Measurements from ENCODE around the gene DNM3.

The DNM3 gene

DNA sequence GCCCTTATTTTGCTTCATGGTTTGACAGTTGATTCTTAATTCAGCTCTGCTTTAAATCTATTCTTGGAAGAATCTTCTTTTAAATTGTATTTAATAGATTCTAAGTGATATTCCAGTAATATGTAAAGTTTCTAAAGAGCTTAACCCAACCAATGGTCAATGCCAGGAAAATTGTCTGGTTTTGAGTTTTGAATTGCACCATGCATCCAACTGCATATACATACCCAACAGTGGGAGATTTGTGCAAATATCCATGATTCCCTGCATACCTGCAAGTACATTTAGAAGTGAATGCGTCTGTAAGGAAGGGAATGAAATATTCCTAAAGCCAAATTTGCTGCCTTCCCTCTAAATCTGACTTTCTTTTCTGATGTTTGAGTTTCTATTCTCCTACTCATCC lies 543.4 kb downstream of the DNM3 start:
- DNase-seq (ENCODE audit: low read depth), result no peak
- TF ChIP-seq CTCF (IDR thresholded peaks at IDR 0.05; ENCODE audit: insufficient read depth, low read depth, low read length, missing control alignments), result no peak
- no peak overlapping the region for H3K4me3 ChIP-seq (ENCODE audit: low read length)

GRCh38 chr1:172386046-172386445 lies 544.7 kb downstream of the DNM3 start:
- no peak for DNase-seq (ENCODE audit: low read depth)
- no peak for TF ChIP-seq CTCF (IDR thresholded peaks at IDR 0.05; ENCODE audit: insufficient read depth, low read depth, low read length, missing control alignments)
- H3K4me3 ChIP-seq (ENCODE audit: low read length), result no peak overlapping the region

DNA sequence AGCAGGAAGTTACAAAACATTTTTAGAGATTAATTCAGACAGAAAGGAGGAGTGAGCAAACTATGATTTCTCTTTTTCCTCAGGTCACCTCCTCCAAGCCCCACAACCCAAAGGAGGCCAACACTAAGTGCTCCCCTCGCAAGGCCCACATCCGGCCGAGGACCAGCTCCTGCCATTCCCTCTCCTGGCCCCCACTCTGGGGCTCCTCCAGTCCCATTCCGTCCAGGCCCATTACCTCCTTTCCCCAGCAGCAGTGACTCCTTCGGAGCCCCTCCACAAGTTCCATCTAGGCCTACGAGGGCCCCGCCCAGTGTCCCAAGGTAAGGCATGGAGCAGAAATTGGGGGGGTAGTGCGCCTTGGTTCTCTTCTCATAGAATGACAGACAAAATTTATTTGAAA lies 547.2 kb downstream of the DNM3 start:
- no peak for DNase-seq (ENCODE audit: low read depth)
- H3K4me3 ChIP-seq (ENCODE audit: low read length), result no peak overlapping the region
- no peak for TF ChIP-seq CTCF (IDR thresholded peaks at IDR 0.05; ENCODE audit: insufficient read depth, low read depth, low read length, missing control alignments)

- TF ChIP-seq CTCF (IDR thresholded peaks at IDR 0.05; ENCODE audit: insufficient read depth, low read depth, low read length, missing control alignments), result no peak
- H3K4me3 ChIP-seq (ENCODE audit: low read length), result no peak overlapping the region
- DNase-seq (ENCODE audit: low read depth), result no peak
These were observed 549.0 kb downstream of the DNM3 start for GRCh38 chr1:172390301-172390682.

DNA sequence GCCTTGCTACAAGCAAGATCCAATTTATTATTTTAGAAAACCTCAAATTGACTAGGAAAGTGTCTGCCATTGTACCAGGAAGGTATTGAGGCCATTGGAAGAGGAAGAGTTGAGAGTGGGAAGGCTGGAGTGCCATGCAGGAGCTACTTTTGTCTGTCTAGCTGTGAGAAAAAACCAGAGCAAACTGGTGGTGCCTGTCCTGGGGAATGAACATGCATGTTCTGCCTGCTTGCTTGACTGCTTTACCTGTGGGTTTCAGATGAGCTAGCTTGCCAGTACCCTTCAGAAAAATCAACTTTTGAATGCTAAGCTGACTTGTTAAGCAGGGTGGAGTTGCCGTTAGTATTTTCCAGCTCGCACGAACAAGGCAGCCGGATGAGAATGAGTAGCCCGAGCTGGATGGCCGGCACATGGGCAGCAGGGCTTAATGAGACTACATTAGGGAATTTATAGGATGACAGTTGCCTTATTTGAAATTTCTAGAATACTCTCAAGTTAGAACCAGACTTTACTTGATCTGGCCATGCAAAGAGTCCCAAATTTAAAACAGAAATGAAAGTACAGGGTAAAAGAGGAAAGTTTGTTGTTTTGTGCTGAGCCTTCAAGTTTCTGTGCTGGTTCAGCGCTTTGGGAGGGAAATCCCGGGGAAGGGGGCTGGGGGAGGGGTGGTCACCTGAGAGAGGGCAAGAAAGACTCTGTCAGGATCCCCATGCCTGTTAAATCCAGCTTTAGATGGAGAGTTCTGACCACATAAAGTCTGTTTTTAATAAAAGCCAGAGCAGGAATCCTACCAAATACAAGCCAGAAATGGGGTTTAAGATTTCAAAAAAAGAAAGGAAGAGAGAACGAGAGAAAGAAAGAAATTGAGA lies 549.6 kb downstream of the DNM3 start:
- TF ChIP-seq CTCF (IDR thresholded peaks at IDR 0.05; ENCODE audit: insufficient read depth, low read depth, low read length, missing control alignments), result no peak
- DNase-seq (ENCODE audit: low read depth), result peak; percentile 31
- H3K4me3 ChIP-seq (ENCODE audit: low read length), result no peak overlapping the region

- no peak overlapping the region for H3K4me3 ChIP-seq (ENCODE audit: low read length)
- TF ChIP-seq CTCF (IDR thresholded peaks at IDR 0.05; ENCODE audit: insufficient read depth, low read depth, low read length, missing control alignments), result no peak
- no peak for DNase-seq (ENCODE audit: low read depth)
These were observed 550.7 kb downstream of the DNM3 start for GRCh38 chr1:172391976-172392375.

DNA sequence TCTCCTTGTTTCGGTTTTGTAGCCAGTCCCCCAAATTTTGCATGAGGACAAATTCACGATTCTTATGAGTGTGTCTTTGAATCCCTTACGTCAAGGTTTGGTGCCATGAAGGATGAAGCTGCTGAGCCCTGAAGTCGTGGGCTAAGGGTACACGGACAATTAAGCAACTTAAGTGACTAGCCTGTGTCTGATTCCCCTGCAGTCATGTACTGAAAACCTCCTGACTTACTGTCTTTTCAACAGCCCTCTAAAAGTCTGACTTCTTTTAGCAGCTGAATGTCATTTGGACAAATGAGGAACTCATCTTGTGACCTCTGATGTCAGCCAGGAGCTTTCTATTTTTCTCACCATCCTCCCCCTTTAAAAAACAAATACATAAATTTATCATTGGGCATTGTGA lies 552.1 kb downstream of the DNM3 start:
- H3K4me3 ChIP-seq (ENCODE audit: low read length), result no peak overlapping the region
- DNase-seq (ENCODE audit: low read depth), result no peak
- TF ChIP-seq CTCF (IDR thresholded peaks at IDR 0.05; ENCODE audit: insufficient read depth, low read depth, low read length, missing control alignments), result no peak

Data from epithelial cell of esophagus (primary cell).